Activated CD8-positive, alpha-beta T cell treated with anti-CD3 and anti-CD28 coated beads for 36 hours (primary cell): ENCODE measurements around the gene WDFY2. TPM values are rescaled to one million over a fixed set of nuclear protein-coding genes. Genes with fewer than 3 reads are reported as not detected.

Experiments used
- ATAC-seq: fragments of 200-7000 bp; cut with Tn5 transposase; one replicate; pipeline ENCODE4 v1.10.0; 2021; ENCODE audit warnings: mild to moderate bottlenecking, moderate library complexity
- CTCF ChIA-PET: fragments of 350-600 bp; sonication (Branson Sonifier 250); formaldehyde crosslinking; loops from one replicate; lab custom pipeline; 2021; ENCODE audit warnings: antibody characterized with exemption; lab: Charles Lee
- POLR2A ChIA-PET: fragments of 350-600 bp; sonication (Branson Sonifier 250); formaldehyde crosslinking; loops from one replicate; lab custom pipeline; 2021; ENCODE audit warnings: antibody characterized with exemption; lab: Charles Lee
- DNase-seq: peaks from one replicate; pipeline ENCODE4 v3.0.0-alpha.2; 2020
- H3K27ac Mint-ChIP-seq: one replicate; pipeline ENCODE4 v1.8.0; 2021; ENCODE audit warnings: mild to moderate bottlenecking, mixed read lengths
- H3K27me3 Mint-ChIP-seq: one replicate; pipeline ENCODE4 v1.8.0; 2021; ENCODE audit warnings: mixed read lengths
- H3K36me3 Mint-ChIP-seq: one replicate; pipeline ENCODE4 v1.8.0; 2021; ENCODE audit warnings: low read depth, mixed read lengths
- H3K4me1 Mint-ChIP-seq: one replicate; pipeline ENCODE4 v1.8.0; 2021; ENCODE audit warnings: low read depth, mixed read lengths
- H3K4me3 Mint-ChIP-seq: one replicate; pipeline ENCODE4 v1.8.0; 2021; ENCODE audit warnings: mild to moderate bottlenecking, moderate library complexity, mixed read lengths
- H3K9me3 Mint-ChIP-seq: one replicate; pipeline ENCODE4 v1.8.0; 2021; ENCODE audit warnings: mixed read lengths
- CTCF ChIP-seq: fragments of 200-600 bp; IDR thresholded peaks from one replicate; pipeline ENCODE4 v1.8.0; 2022; ENCODE audit warnings: antibody characterized with exemption, mild to moderate bottlenecking
- intact Hi-C: fragments of 100-400 bp; cut with micrococcal nuclease; formaldehyde crosslinking; loops from one replicate; pipeline ENCODE4 v1.10.0; 2022
- total RNA-seq, 2 experiments: library from RNA; stranded (reverse); gene quantifications; one replicate each; pipeline ENCODE4 v1.2.3, GENCODE V29; 2021

WDFY2 gene
- total RNA-seq, 2 experiments from 2014 or later, result 11.2 to 11.6 TPM

GRCh38 chr13:51676739-51677138 is 92.5 kb downstream of the WDFY2 start:
- no peak for DNase-seq
- Mint-ChIP-seq H3K27ac (no peak overlapping the region), H3K4me3 (no peak overlapping the region), H3K36me3 (peaks cover 11% of the 10 kb centered on the region), H3K9me3 (peaks cover 5% of the 10 kb centered on the region), H3K4me1 (peaks cover 8% of the 10 kb centered on the region), H3K27me3 (no peaks in the 10 kb centered on the region)
- ChIA-PET CTCF (no interaction called here), POLR2A (no interaction called here)
- no peak for TF ChIP-seq CTCF
- no peak for ATAC-seq
- intact Hi-C loops, result no loop called here

GRCh38 chr13:51678420-51678819 is 94.2 kb downstream of the WDFY2 start:
- intact Hi-C loops, result no loop called here
- no peak for TF ChIP-seq CTCF
- no peak for ATAC-seq
- CTCF ChIA-PET, result no interaction called here
- no peak overlapping the region for H3K27ac Mint-ChIP-seq
- DNase-seq, result no peak
- no peaks in the 10 kb centered on the region for H3K27me3 Mint-ChIP-seq
- H3K4me1 Mint-ChIP-seq, result peaks cover 11% of the 10 kb centered on the region
- no peaks in the 10 kb centered on the region for H3K9me3 Mint-ChIP-seq
- H3K36me3 Mint-ChIP-seq, result peaks cover 6% of the 10 kb centered on the region
- H3K4me3 Mint-ChIP-seq, result no peak overlapping the region
- POLR2A ChIA-PET, result no interaction called here

GRCh38 chr13:51679616-51680015 is 95.4 kb downstream of the WDFY2 start:
- H3K27me3 Mint-ChIP-seq, result no peaks in the 10 kb centered on the region
- TF ChIP-seq CTCF, result no peak
- POLR2A ChIA-PET, result no interaction called here
- H3K36me3 Mint-ChIP-seq, result peaks cover 6% of the 10 kb centered on the region
- no peak for ATAC-seq
- no peak for DNase-seq
- CTCF ChIA-PET, result no interaction called here
- intact Hi-C loops, result no loop called here
- no peak overlapping the region for H3K27ac Mint-ChIP-seq
- H3K4me3 Mint-ChIP-seq, result no peak overlapping the region
- H3K9me3 Mint-ChIP-seq, result no peaks in the 10 kb centered on the region
- H3K4me1 Mint-ChIP-seq, result peaks cover 11% of the 10 kb centered on the region

- no peak overlapping the region for H3K27ac Mint-ChIP-seq
- DNase-seq, result no peak
- ATAC-seq, result peak; percentile 83
- ChIA-PET CTCF (interaction anchor here (1.2 to 1.9 kb wide), 2 partner anchors 16 to 117 kb away, joined by 3 to 6 read pairs; no protein-coding TSS in a partner anchor), POLR2A (no interaction called here)
- H3K36me3 Mint-ChIP-seq, result peaks cover 4% of the 10 kb centered on the region
- no peaks in the 10 kb centered on the region for H3K27me3 Mint-ChIP-seq
- H3K9me3 Mint-ChIP-seq, result no peaks in the 10 kb centered on the region
- H3K4me1 Mint-ChIP-seq, result peaks cover 11% of the 10 kb centered on the region
- intact Hi-C loops, result no loop called here
- no peak for TF ChIP-seq CTCF
- H3K4me3 Mint-ChIP-seq, result no peak overlapping the region
Measured at GRCh38 chr13:51681037-51681678, 96.9 kb downstream of the WDFY2 start.

GRCh38 chr13:51682686-51683085 is 98.4 kb downstream of the WDFY2 start:
- ATAC-seq (no peak), DNase-seq (no peak)
- ChIA-PET CTCF (no interaction called here), POLR2A (no interaction called here)
- no peak overlapping the region for H3K4me3 Mint-ChIP-seq
- no peak overlapping the region for H3K27ac Mint-ChIP-seq
- no peaks in the 10 kb centered on the region for H3K9me3 Mint-ChIP-seq
- H3K4me1 Mint-ChIP-seq, result peaks cover 12% of the 10 kb centered on the region
- intact Hi-C loops, result no loop called here
- H3K27me3 Mint-ChIP-seq, result no peaks in the 10 kb centered on the region
- H3K36me3 Mint-ChIP-seq, result peaks cover 2% of the 10 kb centered on the region
- no peak for TF ChIP-seq CTCF
